EH (cell line): ENCODE results near the gene NDUFA11.
A peak's percentile ranks its signal among the peaks of the same experiment; 100 is the strongest.

Experiments
- DNase-seq: peaks from one replicate; pipeline ENCODE4 v3.0.0-alpha.2; 2015; ENCODE audit warnings: low read depth

The NDUFA11 gene

DNA sequence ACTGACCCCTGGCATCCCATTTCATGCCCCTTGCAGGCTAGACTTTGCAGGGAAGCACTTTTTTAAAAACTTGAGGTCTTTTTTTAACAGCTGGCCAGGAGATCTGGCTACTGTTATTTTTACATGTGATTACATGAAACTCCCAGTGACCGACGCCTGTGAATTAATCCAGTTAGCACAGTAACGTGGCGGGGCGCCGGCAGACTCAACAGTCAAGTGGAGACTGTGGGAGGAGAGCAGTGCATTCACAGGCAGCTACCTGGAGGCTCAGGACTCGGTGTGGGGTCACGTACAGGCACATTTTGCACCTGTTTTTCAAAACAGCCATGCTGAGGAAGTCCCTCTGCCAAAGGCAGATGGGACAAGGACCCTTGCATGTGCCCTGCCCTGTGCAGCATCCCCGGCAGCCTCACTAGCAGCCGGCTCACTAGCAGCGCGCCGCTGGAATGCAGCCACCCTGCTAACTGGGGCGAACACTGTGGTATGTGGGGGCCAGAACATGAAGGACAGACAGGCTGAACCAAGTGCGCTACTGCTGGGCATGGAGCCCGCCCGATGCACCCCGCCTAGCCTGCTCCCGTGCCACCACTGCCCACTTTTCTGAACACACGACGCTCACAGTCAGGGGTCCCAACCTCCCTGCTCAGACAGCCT, 29.1 kb upstream of the NDUFA11 start:
- no peak for DNase-seq

DNA sequence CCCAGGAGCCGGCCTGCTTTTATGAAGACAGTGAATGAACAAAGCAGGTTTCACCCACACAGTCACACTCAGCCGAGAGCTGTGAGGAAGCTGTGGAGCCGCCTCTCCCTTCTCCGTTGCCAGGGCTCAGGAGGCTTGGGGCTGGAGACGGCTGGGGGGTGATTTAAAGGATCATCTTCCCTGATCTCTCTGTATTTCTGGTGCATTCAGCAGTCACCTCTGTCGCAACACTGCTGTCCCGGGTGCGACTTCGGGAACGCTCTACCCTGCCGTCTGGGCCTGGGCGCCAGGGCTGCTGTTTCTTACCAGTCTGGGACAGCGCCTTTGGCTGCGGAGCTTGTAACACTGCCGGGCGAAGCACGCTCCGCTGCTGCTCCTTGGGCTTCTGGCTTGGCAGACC, 28.6 kb upstream of the NDUFA11 start:
- DNase-seq, result no peak

DNA sequence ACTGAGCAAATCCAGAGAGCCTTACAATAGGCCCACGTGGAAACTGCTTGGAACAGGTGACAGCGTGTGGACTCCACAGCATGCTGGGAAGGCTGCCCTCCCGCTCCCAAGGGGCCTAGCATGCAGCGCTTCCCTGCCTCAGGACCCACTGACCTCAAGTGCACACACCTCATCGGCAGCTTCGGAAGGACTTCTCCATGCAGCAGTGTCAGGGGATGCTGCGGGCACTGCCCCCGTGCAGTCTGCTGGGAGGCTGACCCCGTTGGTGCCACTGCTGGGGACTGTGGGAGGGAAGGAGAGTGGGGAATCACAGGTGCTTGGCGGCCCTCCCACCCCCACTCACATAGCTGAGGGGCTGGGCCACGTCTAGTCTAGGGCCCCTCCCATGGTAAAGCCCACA, 27.7 kb upstream of the NDUFA11 start:
- DNase-seq, result no peak

DNA sequence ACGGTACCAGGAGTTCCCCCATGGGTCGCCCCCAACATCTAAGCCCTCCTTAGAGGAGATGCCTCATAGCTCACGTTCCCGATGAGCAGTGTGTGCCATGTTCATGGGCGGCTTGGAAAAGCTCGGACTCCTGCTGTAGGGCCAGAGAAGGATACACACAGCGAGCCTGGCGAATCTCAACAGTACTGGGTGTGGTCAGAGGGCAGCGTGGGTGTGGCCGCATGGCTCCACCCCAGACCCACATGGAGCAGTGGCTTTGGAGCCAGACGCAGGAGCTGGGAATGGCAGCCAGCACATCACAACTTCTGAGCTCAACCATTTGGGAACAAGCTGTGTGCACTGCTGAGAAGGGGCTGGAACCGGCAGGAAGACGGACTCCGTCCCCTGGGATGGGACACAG, 26.0 kb upstream of the NDUFA11 start:
- DNase-seq, result no peak

DNA sequence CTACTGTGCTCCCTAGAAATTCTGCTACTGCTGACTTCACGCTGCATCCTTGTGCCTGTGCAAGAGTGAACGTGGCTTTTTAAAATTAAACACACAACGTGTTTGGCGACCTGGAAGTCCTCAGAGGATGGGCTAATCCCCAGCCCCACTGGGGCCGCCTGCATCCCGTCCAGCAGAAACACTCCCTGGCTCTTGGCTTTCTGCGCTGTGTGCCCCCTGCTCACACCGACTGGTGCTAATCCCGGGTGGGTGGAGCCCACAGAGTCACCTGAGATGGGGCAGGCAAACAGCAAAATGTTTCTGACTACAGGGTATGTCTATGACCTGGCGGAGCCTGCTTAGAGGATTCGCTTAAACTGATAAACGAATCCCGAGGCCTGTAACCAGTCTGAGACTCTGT, 25.6 kb upstream of the NDUFA11 start:
- no peak for DNase-seq

DNA sequence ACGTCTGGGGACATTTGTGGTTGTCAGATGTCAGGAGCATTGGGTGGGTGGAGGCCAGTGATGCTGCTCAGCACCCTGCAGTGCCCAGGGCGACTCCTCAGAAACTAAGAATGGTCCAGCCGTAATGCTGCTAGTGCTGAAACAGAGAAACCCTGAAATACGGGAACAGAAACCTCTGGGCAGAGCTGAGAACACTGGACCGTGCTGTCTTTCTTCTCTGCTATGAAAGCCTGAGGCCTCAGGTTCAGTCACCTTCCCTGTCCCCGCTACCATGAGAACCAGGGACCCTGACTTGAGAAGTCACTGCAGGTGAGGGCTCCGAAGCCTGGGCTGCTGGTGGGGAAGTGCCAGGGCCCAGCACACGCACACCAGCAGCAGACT, 23.8 kb upstream of the NDUFA11 start:
- DNase-seq, result no peak

DNA sequence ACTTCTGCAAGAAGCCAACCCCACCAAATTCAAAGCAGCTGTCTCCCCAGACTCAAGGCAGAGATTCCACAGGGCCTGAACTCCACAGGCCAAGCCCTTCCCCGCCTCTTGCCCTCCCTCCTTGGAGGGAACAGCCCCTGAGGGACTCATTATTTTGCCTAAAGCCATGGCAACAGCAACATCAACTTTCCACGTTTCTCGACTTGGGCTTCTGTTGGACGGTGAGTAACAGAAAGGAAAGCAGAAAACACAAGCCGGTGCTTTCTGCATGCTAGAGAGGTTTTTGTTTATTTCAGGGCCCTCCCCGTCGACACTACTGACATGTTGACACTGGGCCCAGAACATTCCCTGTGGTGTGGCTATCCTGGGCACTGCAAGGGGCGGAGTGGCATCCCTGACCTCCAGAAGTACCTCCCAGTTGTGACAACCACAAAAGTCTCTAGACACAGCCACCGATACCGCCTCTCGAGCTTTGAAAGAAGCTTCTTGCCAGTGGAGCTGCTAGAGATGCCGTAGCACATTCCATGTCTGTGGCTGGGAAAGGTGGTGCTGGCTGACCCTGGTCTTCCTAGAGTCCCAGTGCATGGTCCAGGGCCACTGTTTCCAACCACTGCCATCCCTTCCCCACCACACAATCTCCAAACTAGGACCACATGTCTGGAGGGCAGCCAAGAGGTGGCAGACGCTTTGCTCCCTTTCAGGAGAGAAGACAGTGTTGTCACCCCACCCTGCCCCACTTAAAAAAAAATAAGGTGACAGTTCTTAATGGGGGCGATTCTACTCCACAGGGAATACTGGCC, 23.3 kb upstream of the NDUFA11 start:
- DNase-seq, result peak; percentile 74

DNA sequence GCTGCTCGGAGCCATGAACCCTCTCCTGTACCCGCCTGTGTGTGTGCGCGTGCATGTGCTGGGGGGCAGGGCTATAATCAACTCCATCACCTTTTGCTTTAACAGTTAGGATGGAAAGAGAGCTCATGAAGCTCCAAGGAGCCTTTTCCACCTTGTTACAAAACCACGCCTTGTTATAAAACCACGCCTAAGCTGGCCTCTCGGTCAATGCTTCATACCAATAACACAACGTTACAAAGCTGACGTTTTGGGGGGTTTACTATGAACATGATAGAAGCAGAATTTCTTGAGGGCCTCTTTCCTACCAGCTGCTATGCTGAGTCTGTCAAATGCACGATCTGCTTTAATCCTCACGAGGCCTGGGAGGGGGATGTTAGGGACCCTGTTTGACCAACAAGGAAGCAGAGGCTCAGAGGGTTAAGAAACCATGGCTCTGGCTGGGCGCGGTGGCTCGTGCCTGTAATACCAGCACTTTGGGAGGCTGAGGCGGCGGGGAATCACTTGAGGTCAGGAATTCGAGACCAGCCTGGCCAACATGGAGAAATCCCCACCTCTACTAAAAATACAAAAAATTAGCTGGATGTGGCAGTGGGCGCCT, 22.3 kb upstream of the NDUFA11 start:
- no peak for DNase-seq

DNA sequence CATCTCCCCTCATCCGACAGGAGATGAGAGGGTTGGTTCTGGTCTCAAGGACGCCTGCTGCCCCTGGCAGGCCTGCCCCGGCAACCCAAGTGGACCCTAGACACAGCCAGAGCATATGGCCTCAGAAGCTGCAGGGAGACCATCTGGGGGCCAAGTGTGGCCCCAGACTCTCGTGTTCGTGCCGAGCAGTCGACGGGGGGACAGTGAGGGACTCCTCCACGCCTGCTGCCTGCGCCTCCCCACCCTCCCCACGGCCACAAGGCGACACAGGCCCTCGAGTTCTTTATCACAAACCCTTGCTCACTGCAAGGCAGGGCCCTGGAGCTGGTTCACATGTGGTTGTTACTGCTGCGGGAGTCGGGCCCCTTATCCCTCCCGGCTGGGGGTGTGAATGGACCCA, 19.8 kb upstream of the NDUFA11 start:
- DNase-seq, result no peak

DNA sequence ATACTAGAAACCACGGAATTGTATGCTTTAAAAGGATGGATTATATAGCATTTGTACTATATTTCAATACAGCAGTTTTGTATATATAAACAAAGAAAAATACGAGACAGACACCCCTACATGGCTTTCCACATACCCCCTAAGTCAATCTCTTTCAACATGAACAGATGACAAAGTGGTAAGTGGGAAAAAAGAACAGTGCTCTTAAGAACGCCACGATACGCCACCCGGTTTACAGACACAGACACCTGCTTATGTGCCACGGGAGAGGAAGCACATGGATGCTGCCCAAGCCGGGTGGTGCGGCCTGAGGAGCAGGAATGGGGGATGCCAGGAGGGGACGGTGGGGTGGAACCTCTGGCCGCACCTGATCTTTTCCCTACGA, 18.6 kb upstream of the NDUFA11 start:
- DNase-seq, result no peak

DNA sequence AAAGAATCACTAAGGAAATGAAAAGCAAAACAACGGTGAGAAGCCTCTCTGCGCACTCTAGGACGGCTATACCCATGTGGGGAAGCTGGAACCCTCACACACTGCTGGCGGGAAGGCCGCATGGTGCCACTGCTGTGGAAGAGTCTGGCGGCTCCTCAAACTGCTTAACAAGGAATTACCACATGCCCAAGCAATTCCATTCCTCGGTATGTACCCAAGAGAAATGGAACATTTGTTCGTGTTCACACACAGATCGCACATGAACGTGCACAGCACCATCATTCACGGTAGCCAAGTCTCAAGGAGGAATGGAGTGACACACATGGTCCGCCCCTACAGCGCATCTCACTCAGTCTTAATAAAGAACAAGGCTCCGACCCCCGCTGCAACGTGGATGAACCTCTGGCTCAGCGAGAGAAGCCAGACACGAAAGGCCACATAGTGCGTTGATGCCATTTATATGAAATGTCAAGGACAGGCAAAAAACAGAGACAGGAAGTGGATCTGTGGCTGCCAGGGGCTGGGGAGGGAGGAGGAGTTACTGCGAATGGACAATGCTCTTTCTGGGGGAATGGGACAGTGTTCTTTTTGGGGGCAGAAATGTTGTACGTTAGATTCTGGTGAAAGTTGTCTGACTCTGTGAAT, 18.0 kb upstream of the NDUFA11 start:
- DNase-seq, result no peak

DNA sequence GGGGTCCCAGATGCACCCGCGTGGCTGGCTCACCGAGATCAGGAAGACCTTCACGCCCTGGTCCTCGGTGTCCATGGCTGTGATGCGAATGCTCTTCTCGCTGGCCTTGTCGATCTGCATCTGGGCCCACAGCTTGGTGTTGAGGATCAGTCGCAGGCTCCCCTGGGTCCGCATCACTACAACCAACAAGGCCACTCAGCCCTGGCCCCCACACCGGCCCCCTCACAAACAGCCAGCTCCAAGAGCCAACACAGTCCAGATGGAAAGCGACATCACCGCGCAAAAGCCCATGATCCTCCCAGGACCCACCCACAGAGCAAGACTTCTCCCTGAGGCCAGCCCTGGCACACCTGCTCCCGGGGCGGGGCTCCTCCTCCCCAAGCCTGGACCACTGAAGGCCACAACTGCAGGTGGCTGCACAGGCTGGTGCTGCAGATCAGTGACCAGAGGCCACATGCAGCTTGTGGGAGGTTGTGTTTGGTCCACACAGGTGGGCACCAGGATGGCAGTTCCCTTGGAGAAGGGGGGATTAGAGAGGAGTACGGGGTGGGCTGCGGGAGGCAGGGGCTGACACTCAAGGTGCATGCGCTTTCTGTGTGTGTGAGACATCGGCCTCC, 15.0 kb upstream of the NDUFA11 start:
- DNase-seq, result no peak

DNA sequence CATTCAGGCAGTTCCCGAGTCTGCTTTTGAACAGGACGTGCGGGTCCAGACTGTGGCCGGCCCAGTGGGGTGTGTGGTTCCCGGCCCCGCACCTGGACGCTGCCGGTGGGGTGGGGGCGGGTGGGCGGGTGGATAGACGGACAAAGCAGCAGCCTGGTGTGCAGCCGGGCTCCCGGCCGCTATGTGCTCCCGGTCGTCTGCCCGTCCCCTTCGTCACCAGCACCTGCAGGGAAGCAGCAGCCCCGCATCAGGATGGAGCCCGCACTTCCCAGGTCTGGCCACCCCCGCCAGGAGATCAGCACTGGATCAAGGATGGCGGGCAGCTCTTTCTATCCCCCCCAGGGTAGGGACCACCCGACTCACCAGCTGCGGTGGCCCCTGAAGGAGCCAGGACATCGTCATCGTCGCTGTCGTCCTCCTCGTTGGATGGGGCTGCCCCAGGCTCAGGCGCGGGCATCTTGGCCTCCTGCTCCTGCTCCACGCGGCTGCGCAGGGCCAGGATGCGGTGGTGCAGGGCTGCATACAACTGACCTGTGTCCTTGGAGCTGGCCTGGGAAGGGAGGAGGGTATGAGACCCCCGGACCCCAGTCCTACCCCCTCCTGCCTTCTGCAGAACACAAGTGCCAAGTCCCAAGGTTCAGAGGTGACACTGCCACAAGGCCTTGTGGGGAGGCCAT, 14.0 kb upstream of the NDUFA11 start:
- DNase-seq, result no peak

DNA sequence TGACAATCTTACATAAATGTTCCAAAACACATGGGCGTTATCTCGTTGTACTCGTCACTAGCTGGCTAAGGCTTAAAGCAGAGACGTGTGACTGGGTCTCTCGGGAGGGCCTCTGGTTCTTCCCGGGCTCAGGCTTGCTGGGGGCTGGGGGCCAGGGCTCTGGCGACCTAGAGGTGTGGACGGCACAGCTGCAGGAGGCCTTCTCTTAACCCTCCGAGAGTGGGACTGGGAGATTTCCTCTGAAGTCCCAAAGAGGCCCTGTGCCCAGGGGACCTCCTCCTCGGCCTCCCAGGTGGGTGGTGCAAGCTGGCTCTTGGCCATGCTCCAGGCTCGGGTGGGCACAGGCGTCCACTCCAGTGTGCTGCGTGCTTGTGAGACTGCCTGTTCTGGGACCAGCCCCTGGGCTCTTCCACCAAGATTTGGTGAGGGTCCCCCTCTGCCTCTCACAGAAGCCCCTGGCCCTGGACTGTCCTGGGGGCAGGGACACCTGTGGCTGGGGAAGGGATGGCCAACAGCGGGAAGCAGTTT, 12.7 kb upstream of the NDUFA11 start:
- DNase-seq, result no peak

DNA sequence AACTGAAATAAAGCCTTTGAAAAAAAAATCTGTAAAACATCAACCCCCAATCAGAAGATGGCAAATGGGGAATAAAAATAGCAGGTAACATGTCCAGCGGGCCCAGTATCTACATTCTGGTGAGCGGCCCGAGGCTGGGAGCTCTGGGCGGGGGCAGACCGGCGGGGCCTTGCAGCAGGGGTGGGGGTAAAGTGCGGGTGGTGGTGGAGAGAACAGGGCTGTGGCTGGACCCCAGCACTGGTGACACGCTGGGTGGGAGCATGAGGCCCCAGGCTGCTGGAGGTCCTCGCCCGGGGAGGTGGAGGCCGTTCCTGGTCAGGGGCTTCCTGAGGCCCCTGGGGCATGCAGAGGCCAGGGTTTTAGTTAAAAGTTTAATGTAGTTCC, 12.2 kb upstream of the NDUFA11 start:
- no peak for DNase-seq

DNA sequence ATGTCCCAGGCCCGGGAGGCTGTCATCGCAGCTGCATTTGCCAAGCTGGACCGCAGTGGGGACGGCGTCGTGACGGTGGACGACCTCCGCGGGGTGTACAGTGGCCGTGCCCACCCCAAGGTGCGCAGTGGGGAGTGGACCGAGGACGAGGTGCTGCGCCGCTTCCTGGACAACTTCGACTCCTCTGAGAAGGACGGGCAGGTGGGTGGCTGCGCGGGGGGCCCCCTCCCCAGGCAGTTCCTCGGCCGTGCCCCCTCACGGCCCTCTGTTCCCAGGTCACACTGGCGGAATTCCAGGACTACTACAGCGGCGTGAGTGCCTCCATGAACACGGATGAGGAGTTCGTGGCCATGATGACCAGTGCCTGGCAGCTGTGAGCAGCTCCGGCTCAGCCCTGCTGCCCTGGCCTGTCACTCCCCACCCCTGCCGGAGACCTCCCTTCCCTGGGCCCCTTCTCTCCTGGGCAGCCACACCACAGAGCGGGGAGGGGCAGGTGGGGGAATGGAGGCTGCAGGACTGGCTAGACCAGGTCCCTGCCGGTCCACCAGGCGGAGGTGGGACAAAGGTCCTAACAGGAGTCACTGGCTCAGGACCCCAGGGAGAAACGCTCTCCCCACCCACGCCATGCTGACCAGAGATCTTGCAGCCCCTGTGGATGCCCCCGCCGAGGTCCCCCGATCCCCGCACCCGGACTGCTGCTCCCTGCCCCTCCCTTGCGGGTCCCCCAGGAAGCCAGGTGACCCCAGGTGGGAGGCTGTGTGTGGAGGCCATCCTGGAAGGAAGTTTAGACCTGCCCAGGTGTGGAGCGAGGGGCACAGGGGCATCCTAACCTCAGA, 11.6 kb upstream of the NDUFA11 start:
- no peak for DNase-seq

DNA sequence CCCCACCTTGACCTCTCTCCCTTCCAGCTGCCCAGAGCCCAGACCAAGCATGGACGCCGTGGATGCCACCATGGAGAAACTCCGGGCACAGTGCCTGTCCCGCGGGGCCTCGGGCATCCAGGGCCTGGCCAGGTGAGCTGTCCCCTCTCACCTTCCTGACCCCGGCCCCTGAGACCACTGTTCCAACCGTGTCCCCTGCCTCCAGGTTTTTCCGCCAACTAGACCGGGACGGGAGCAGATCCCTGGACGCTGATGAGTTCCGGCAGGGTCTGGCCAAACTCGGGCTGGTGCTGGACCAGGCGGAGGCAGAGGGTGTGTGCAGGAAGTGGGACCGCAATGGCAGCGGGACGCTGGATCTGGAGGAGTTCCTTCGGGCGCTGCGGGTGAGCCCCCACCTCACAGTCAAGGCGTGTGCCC, 10.8 kb upstream of the NDUFA11 start:
- no peak for DNase-seq

DNA sequence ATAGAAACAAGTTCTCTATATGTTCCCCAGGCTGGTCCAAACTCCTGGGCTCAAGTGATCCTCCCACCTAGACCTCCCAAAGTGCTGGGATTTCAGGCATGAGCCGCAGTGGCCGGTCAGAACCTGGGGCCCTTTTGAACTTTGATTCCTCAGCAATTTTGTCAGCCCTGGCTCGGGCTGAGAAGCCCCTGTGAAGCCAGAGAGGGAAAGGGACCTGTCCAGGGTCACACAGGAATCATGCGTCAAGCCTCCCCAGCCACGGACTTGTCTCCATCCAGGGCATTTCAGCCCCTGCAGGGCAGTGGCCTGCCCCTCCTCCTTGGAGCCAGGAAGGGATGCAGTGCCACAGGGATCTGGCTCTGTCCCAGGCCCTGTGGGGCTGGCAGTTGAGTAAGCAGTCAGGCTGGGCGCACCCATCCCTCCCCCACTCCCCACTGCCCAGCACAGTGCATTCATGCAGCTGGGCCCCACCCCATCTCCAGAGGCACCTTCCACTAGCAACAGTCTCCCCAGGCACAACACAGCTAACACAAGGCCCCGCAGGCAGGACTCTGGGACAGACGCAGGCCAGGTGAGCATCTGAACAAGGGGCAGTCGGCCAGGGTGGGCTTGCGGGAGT, 10.3 kb upstream of the NDUFA11 start, which contains the start of gene CAPS:
TSS of gene CAPS (plus strand) at position 516 of the 619 bp plus-strand sequence. CDS start 153 bp downstream, outside the sequence.
- peak; percentile 79 for DNase-seq

DNA sequence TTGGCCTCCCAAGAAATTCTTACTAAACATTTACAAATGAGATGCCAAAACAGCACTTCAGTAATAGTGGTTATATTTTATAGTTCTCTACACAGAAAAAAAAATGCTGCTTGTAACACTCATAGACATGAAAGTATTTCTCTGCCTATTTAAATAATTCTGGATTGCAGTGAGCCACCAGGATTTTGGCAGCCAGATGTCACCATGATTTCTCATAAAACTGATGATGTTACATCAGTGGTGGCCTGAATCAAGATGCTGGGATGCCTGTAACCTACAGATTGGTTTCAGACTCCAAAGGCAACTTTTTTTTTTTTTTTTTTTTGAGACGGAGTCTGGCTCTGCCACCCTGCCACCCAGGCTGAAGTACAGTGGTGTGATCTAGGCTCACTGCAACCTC, 7.8 kb upstream of the NDUFA11 start:
- peak; percentile 48 for DNase-seq

DNA sequence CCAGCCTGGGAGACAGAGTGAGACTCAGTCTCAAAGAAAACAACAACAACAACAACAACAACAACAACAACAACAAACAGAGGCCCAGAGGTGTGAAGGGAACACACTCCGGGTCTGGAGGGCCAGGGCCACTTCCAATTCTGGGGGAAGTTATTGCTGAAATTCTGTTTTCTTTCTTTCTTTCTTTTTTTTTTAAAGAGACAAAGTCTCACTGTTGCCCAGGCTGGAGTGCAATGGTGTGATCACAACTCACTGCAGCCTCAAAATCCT, 7.0 kb upstream of the NDUFA11 start:
- no peak for DNase-seq
